Dendritic cell treated with granulocyte-macrophage colony-stimulating factor and Interleukin-4, amounts not matched to agents 40 ng/mL and 50 ng/mL, for 4 days (primary cell): ENCODE data around the gene WIZ.
A peak's percentile ranks its signal among the peaks of the same experiment; 100 is the strongest.

Experiments
- H3K27ac Mint-ChIP-seq: one replicate; pipeline ENCODE4 v1.8.0; 2022; ENCODE audit warnings: mild to moderate bottlenecking, mixed read lengths
- H3K27me3 Mint-ChIP-seq: one replicate; pipeline ENCODE4 v1.8.0; 2022; ENCODE audit warnings: mild to moderate bottlenecking, mixed read lengths
- H3K36me3 Mint-ChIP-seq: one replicate; pipeline ENCODE4 v1.8.0; 2022; ENCODE audit warnings: low read depth, mixed read lengths
- H3K4me1 Mint-ChIP-seq: one replicate; pipeline ENCODE4 v1.8.0; 2022; ENCODE audit warnings: low read depth, mixed read lengths
- H3K4me3 Mint-ChIP-seq: one replicate; pipeline ENCODE4 v1.8.0; 2022; ENCODE audit warnings: mild to moderate bottlenecking, moderate library complexity, mixed read lengths
- H3K9me3 Mint-ChIP-seq: one replicate; pipeline ENCODE4 v1.8.0; 2022; ENCODE audit warnings: mixed read lengths
- intact Hi-C: fragments of 100-400 bp; cut with micrococcal nuclease; formaldehyde crosslinking; loops from one replicate; pipeline ENCODE4 v1.15.0; 2022

The WIZ gene

DNA sequence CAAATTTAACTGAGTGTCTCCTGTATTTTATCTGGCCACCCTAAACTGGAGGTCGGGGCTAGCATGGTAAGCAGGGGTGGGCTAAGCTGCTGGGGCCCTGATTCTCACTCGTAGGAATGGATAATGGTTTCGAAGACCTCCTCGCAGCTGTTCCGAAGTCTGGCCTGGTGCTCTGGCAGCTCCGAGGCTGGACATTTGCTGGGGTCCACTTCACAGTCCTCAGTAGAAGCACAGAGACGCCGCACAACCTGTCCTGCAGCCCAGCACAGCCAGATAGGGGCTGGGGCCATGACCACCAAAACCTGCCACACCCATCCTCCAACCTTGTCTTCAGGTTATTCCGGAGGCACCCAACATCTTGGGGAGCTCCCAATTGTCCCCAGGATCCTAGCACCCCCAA, 6.2 kb upstream of the WIZ start:
- H3K36me3 Mint-ChIP-seq = peaks cover 75% of the 10 kb centered on the region
- H3K4me3 Mint-ChIP-seq = no peak overlapping the region
- H3K27ac Mint-ChIP-seq = no peak overlapping the region
- intact Hi-C loops = no loop called here
- H3K4me1 Mint-ChIP-seq = no peaks in the 10 kb centered on the region
- no peaks in the 10 kb centered on the region for H3K27me3 Mint-ChIP-seq
- H3K9me3 Mint-ChIP-seq = no peaks in the 10 kb centered on the region

- Mint-ChIP-seq H3K27ac (no peak overlapping the region), H3K4me1 (peaks cover 7% of the 10 kb centered on the region), H3K9me3 (no peaks in the 10 kb centered on the region), H3K36me3 (peaks cover 65% of the 10 kb centered on the region), H3K4me3 (no peak overlapping the region), H3K27me3 (no peaks in the 10 kb centered on the region)
- intact Hi-C loops = no loop called here
These were observed 4.4 kb upstream of the WIZ start for GRCh38 chr19:15453906-15454860.

DNA sequence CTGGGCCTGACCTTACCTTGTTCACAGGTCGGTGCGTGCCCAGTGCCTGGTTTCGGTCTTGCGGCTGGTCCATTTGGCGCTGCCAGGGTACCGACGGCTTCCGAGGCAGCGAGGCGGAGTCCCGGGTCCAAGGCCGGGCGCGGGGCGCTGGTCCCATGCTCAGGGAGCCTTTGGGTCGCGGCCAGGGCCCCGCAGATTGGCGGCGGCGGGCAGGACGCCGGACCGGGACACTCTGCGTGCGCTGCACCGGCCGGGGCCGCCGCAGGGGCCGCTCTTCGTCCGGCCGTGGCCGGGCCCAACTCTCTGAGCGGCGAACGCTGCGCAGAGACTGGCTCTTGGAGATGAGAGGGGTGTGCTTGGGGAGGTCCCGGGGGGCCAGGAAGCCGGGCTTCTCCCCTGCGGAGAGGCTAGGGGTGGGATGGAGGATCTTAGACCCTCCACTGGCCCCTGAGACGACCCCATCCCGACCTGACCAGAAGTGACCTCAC, 3.4 kb upstream of the WIZ start:
- no peak overlapping the region for H3K4me3 Mint-ChIP-seq
- intact Hi-C loops = no loop called here
- H3K4me1 Mint-ChIP-seq = peaks cover 16% of the 10 kb centered on the region
- H3K9me3 Mint-ChIP-seq = no peaks in the 10 kb centered on the region
- H3K36me3 Mint-ChIP-seq = peaks cover 62% of the 10 kb centered on the region
- H3K27me3 Mint-ChIP-seq = no peaks in the 10 kb centered on the region
- H3K27ac Mint-ChIP-seq = no peak overlapping the region

DNA sequence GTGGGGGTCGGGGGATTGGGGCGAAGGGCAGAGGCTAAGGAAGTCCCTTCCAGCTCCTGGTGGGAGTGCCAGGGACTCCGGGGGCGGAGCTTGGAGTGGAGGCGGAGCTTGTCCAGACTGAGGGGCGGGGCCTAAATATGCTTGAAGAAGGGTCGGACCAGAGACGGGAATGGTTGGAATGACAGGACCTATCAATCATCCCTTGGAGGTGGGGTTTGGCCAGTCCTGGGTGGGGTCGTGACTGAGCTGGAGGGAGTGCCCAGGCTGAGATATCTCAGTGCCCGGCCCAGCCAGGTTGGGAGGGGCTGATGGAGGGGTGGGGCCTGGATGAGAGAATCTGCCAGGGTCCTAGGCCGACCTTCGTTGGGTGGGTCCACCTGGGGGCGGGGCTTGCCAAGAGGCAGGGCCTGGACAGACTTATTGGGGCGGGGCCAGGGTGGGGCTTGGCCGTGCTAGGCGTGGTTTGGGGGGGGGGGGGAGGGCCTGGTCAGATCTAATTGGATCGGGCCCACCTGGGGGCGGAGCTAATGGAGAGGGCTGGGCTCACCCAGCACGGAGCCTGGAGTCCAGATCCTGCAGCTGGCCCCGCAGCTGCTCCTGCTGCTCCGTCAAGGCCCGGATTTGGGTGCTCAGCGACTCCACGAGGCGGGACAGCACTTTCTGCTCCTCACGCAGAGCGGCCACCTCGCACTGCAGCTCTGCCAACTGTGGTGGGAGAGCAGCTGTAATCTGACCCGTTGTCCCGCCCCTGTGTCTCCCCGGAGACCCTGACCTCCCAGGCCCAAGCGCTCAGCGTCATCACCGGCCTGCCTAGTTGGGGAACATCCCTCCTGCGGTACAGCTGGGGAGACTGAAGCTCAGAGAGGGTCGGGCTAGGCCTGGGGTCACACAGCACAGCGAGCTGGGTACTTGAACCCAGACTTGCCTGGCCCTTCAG, 2.6 kb upstream of the WIZ start:
- H3K27ac Mint-ChIP-seq = peak overlapping the region; percentile 74
- no peaks in the 10 kb centered on the region for H3K27me3 Mint-ChIP-seq
- peaks cover 16% of the 10 kb centered on the region for H3K4me1 Mint-ChIP-seq
- no peak overlapping the region for H3K4me3 Mint-ChIP-seq
- peaks cover 54% of the 10 kb centered on the region for H3K36me3 Mint-ChIP-seq
- intact Hi-C loops = no loop called here
- H3K9me3 Mint-ChIP-seq = no peaks in the 10 kb centered on the region

DNA sequence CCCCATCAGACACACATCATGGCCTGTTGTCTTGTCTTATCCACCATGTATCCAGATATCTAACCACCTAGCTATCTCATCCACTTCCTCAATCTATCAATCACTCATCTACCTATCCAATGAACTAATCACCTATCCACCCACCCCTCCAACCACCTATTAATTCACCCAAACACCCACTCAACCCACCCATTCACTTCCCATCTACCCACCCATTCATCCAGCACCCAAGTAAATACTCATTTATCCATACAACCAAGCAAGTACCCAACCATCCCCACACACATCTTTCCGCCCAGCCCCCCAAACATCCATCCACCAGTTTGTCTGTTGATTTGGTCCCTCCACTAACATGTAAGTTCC, 753 bp upstream of the WIZ start:
- Mint-ChIP-seq H3K27me3 (no peaks in the 10 kb centered on the region), H3K4me1 (peaks cover 16% of the 10 kb centered on the region), H3K36me3 (peaks cover 38% of the 10 kb centered on the region), H3K4me3 (peak overlapping the region; percentile 37), H3K9me3 (no peaks in the 10 kb centered on the region), H3K27ac (peak overlapping the region; percentile 74)
- intact Hi-C loops = loop anchor here (1.0 kb wide), 1 partner anchor 18 kb away; no protein-coding TSS in a partner anchor

- Mint-ChIP-seq H3K27me3 (no peaks in the 10 kb centered on the region), H3K4me1 (peaks cover 16% of the 10 kb centered on the region), H3K27ac (peak overlapping the region; percentile 17), H3K9me3 (no peaks in the 10 kb centered on the region), H3K36me3 (peaks cover 23% of the 10 kb centered on the region), H3K4me3 (peak overlapping the region; percentile 63)
- intact Hi-C loops = no loop called here
These were observed 757 bp downstream of the WIZ start for GRCh38 chr19:15448778-15449619.

- Mint-ChIP-seq H3K9me3 (no peaks in the 10 kb centered on the region), H3K4me3 (peak overlapping the region; percentile 63), H3K27ac (peak overlapping the region; percentile 17), H3K4me1 (peaks cover 16% of the 10 kb centered on the region), H3K36me3 (peaks cover 15% of the 10 kb centered on the region), H3K27me3 (no peaks in the 10 kb centered on the region)
- intact Hi-C loops = no loop called here
These were observed 1.5 kb downstream of the WIZ start for GRCh38 chr19:15448044-15448777.

- Mint-ChIP-seq H3K27ac (no peak overlapping the region), H3K36me3 (peaks cover 3% of the 10 kb centered on the region), H3K4me1 (peaks cover 16% of the 10 kb centered on the region), H3K9me3 (no peaks in the 10 kb centered on the region), H3K4me3 (no peak overlapping the region), H3K27me3 (no peaks in the 10 kb centered on the region)
- intact Hi-C loops = no loop called here
These were observed 2.7 kb downstream of the WIZ start for GRCh38 chr19:15447057-15447456.

DNA sequence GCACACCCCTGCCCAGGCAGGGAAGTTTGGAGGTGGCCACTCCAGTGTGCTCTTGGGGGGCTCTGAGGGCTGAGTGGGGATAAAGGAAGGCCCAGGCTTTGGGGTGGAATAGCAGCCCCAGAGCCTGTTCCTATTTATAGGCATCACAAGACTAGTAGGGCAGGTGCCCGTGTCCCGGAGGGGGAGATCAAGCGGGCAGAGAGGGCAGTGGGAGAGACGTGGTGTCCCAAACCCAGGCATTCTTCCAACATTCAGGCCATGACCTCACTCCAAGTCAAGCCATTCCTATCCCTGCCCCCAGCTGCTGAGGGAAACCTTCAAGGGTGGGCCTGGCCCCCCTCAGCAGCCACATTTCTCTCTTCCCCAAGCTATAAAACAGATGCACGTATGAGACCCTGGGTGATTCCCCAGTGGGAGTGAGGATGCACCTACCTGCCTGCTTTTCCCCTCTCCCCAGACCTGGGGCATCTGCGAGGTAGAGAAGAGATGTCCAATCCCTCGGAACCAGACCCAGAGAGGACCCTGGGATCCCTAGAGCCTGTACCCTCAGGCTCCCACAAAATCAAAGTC, 3.9 kb downstream of the WIZ start:
- no peak overlapping the region for H3K4me3 Mint-ChIP-seq
- H3K9me3 Mint-ChIP-seq = no peaks in the 10 kb centered on the region
- intact Hi-C loops = no loop called here
- no peak overlapping the region for H3K27ac Mint-ChIP-seq
- peaks cover 16% of the 10 kb centered on the region for H3K4me1 Mint-ChIP-seq
- H3K27me3 Mint-ChIP-seq = no peaks in the 10 kb centered on the region
- no peaks in the 10 kb centered on the region for H3K36me3 Mint-ChIP-seq

GRCh38 chr19:15445227-15445605, 4.5 kb downstream of the WIZ start:
- intact Hi-C loops = no loop called here
- peaks cover 2% of the 10 kb centered on the region for H3K36me3 Mint-ChIP-seq

DNA sequence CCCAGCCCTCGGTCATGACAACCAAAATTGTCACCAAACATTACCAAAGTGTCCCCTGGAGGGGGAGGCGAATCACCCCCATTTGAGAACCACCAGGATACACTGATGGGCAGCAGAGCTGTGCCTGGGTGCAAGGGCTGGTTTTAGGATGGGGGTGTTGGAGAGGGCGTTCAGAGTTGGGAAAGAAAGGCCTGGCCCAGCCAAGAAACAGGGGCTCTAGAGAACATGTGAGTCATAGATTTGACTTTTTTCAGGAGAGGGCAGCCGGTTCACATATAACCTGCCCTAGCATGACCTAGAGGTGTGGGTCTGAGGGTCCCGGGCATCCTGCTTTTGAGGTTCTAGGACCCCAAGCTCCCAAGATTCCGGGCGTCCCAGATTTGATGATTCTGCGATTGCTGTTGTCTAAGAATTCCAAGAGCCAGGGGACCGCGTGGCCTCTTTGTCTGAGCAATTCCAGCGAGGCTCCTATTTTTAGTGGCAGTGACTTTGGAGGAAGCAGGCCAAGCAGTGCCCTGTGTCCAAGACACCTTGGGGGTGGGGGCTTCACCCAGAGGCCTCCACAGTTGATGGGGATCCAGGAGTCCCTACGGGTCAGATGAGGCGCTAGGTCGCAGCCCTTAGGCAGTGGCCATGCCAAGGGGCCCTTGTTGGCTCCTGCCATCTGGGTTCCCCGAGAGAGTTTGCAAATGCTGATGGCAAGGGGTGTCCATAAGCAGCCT, 5.1 kb downstream of the WIZ start:
- intact Hi-C loops = no loop called here
- Mint-ChIP-seq H3K36me3 (peaks cover 6% of the 10 kb centered on the region), H3K27ac (no peak overlapping the region), H3K4me1 (peaks cover 9% of the 10 kb centered on the region), H3K27me3 (no peaks in the 10 kb centered on the region), H3K4me3 (no peak overlapping the region), H3K9me3 (no peaks in the 10 kb centered on the region)

More at GRCh38 chr19:15445227-15445605, 4.5 kb downstream of the WIZ start:
- Mint-ChIP-seq H3K27ac (no peak overlapping the region), H3K27me3 (no peaks in the 10 kb centered on the region), H3K4me1 (peaks cover 11% of the 10 kb centered on the region), H3K4me3 (no peak overlapping the region), H3K9me3 (no peaks in the 10 kb centered on the region)

DNA sequence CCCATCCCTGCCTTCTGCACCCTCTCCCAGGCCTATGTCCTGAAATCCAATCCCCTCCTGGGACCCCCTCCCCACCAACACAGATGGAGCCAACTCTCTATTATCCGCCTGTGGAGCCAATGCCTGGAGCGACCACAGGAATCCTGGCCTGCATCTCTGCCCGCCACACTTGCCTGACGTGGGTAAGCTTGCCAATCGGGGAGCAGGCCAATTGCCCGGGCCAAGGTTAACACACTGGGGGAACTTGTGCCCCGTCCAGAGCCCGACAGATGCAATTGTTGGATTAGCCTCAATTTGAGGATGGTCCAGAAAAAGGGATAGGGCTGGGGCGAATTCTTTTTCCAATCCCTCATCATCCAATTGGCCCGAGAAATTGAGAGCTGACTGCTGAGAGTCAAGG, 5.9 kb downstream of the WIZ start:
- intact Hi-C loops = no loop called here
- Mint-ChIP-seq H3K9me3 (no peaks in the 10 kb centered on the region), H3K4me1 (peaks cover 6% of the 10 kb centered on the region), H3K36me3 (peaks cover 6% of the 10 kb centered on the region), H3K4me3 (no peak overlapping the region), H3K27me3 (no peaks in the 10 kb centered on the region), H3K27ac (no peak overlapping the region)
